Measurements from ENCODE around the gene POU1F1.
"Not testable (repeated sequence)": the region's sequence is repeated elsewhere in the genome, so short reads cannot be mapped to it uniquely, and the experiment has no call there.

Gene POU1F1

DNA sequence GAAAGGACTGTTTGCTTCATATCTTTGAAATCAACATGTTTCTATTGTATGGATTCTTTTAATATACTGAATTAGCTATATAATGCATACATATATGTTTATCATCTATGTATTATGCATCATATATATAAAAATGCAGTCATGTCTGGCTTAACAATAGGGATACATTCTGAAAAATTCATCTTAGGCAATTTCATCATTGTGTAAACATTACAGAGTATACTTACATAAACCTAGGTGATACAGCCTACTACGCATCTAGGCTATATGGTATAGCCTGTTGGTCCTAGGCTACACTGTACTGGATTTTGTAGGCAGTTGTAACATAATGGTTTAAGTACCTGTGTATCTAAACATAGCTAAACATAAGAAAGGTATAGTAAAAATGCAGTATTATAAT is 27.6 kb downstream of the POU1F1 start:
- H3K9ac ChIP-seq (ENCODE audit: low read length) = no peak overlapping the region
- H3K9me3 ChIP-seq (ENCODE audit: control insufficient read depth, low read length) = no peaks in the 10 kb centered on the region
- peaks cover 39% of the 10 kb centered on the region for H3K36me3 ChIP-seq (ENCODE audit: control insufficient read depth, insufficient read depth, low read length, severe bottlenecking)
- no peak for DNase-seq (ENCODE audit: low read depth)
- no peaks in the 10 kb centered on the region for H3K27me3 ChIP-seq (replicated peaks; ENCODE audit: control insufficient read depth, insufficient read depth, low read length)
- H3K4me3 ChIP-seq (ENCODE audit: low read length) = no peak overlapping the region
- peaks cover 27% of the 10 kb centered on the region for H3K4me1 ChIP-seq (ENCODE audit: control insufficient read depth, insufficient read depth, low read length)

DNA sequence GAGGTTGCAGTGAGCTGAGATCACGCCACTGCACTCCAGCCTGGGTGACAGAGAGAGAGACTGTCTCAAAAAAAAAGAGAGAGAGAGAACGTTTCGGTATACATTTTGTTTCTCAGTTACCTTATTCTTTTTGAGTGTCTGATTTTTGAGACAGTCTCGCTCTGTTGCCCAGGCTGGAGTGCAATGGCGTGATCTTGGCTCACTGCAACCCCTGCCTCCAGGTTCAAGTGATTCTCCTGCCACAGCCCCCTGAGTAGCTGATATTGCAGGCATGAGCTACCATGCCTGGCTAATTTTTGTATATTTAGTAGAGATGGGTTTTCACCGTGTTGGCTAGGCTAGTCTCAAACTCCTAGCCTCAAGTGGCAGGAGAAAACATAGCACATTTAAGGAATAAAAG is 28.2 kb downstream of the POU1F1 start:
- Histone ChIP-seq H3K4me1 (ENCODE audit: control insufficient read depth, insufficient read depth, low read length) (peaks cover 24% of the 10 kb centered on the region), H3K36me3 (ENCODE audit: control insufficient read depth, insufficient read depth, low read length, severe bottlenecking) (peaks cover 33% of the 10 kb centered on the region)
- H3K9me3 ChIP-seq (ENCODE audit: control insufficient read depth, low read length); H3K4me3 ChIP-seq (ENCODE audit: low read length); H3K9ac ChIP-seq (ENCODE audit: low read length); DNase-seq (ENCODE audit: low read depth); H3K27me3 ChIP-seq (replicated peaks; ENCODE audit: control insufficient read depth, insufficient read depth, low read length): not testable (repeated sequence)

DNA sequence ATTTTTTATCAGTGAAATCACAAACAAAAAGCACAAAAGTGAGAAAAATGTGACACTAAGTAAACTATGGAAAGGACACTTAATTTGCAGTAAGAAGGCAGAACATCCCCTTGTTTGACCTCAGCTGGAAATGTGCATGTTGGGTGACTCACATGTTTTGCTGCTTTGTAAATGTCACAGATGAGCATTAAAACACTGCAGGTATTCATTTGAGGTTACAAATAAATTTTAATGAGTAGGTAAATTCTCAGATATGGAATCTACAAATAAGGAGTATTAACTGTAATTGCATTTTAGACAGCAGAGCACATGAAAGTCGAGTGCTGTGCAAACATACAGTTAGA is 29.0 kb downstream of the POU1F1 start:
- H3K27me3 ChIP-seq (replicated peaks; ENCODE audit: control insufficient read depth, insufficient read depth, low read length) = no peaks in the 10 kb centered on the region
- H3K36me3 ChIP-seq (ENCODE audit: control insufficient read depth, insufficient read depth, low read length, severe bottlenecking) = peaks cover 31% of the 10 kb centered on the region
- no peak overlapping the region for H3K9ac ChIP-seq (ENCODE audit: low read length)
- H3K4me1 ChIP-seq (ENCODE audit: control insufficient read depth, insufficient read depth, low read length) = peaks cover 22% of the 10 kb centered on the region
- H3K4me3 ChIP-seq (ENCODE audit: low read length) = no peak overlapping the region
- DNase-seq (ENCODE audit: low read depth) = no peak
- no peaks in the 10 kb centered on the region for H3K9me3 ChIP-seq (ENCODE audit: control insufficient read depth, low read length)

DNA sequence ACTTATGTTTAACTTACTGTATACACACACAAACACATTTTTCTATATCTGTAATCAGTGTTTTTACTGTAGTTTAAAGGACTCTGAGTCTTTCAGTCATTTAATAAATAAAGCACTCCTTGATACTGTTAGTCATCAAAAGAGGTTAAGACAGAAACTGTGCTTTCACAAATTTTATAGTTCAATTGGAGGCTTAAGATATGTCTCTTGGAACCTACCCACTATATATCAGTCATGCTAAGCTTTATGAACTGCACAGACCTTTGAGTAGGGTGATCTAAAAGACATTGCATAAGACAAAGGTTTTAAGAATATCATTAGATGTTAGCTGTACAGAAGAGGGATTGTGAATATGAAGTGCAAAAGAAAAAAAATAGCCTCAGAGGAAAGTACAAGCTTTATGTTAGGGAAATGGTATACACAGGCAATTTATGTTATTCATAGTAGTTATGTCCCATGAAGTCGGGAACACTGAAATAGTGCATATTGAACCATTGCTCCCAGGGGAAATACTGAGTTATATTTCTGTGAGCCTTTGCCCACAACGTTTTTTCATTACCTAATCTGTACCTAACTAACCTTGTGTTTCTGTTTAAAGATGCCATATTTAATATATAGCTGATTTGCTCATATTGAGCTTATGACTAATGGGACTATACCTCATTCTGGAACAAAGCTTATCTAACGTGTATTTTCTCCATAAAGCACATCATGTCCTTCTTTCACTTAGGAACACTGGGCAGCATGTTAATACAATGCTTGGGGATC is 29.5 kb downstream of the POU1F1 start:
- no peak for DNase-seq (ENCODE audit: low read depth)
- H3K4me3 ChIP-seq (ENCODE audit: low read length) = no peak overlapping the region
- H3K9me3 ChIP-seq (ENCODE audit: control insufficient read depth, low read length) = no peaks in the 10 kb centered on the region

DNA sequence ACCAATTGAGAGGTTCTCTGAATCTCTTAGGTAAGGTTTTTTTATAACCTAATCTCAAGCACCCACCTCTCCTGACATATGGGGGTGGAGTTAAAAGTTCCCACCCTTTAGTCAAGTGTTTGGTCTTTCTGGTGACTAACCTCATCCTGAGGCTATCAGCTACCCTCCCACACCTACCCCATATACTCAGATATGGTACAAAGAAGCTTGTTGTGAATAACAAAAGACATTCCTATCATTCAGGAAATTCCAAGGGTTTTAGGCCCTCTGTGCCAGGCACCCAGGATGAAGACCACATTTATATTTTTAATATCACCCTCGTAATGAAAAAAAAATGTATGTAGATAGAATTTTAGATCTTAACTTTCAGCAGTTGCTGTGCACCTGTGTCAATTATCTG is 40.3 kb downstream of the POU1F1 start:
- peaks cover 6% of the 10 kb centered on the region for H3K4me1 ChIP-seq (ENCODE audit: control insufficient read depth, insufficient read depth, low read length)

More for the DNA sequence above, 29.5 kb downstream of the POU1F1 start:
- H3K36me3 ChIP-seq (ENCODE audit: control insufficient read depth, insufficient read depth, low read length, severe bottlenecking) = peaks cover 30% of the 10 kb centered on the region
- no peak overlapping the region for H3K9ac ChIP-seq (ENCODE audit: low read length)
- no peaks in the 10 kb centered on the region for H3K27me3 ChIP-seq (replicated peaks; ENCODE audit: control insufficient read depth, insufficient read depth, low read length)
- peaks cover 18% of the 10 kb centered on the region for H3K4me1 ChIP-seq (ENCODE audit: control insufficient read depth, insufficient read depth, low read length)

DNA sequence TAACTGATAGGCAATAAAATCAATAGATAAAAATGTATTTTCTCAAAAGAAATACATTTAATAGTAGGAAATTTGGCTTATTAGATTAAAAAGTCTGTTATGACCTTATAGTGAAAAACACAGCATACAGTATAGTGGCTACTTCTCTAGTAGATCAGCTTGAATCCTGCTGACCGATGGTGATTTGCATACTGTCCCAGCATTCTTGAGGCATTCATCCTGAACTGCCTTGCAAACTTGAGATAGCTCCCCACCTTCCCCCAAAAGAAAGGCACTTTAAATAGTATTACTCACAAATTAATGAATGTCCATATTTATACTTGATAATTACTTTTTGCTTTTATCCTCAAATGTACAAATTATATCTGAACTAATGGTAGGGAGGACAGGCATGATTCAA is 42.6 kb downstream of the POU1F1 start:
- no peaks in the 10 kb centered on the region for H3K27me3 ChIP-seq (replicated peaks; ENCODE audit: control insufficient read depth, insufficient read depth, low read length)
- H3K9me3 ChIP-seq (ENCODE audit: control insufficient read depth, low read length) = no peaks in the 10 kb centered on the region
- no peak overlapping the region for H3K4me3 ChIP-seq (ENCODE audit: low read length)
- no peak for DNase-seq (ENCODE audit: low read depth)
- peaks cover 7% of the 10 kb centered on the region for H3K36me3 ChIP-seq (ENCODE audit: control insufficient read depth, insufficient read depth, low read length, severe bottlenecking)
- H3K4me1 ChIP-seq (ENCODE audit: control insufficient read depth, insufficient read depth, low read length) = peaks cover 14% of the 10 kb centered on the region
- no peak overlapping the region for H3K9ac ChIP-seq (ENCODE audit: low read length)

More for the DNA sequence above, 40.3 kb downstream of the POU1F1 start:
- DNase-seq (ENCODE audit: low read depth) = no peak
- Histone ChIP-seq H3K4me3 (ENCODE audit: low read length) (no peak overlapping the region), H3K9me3 (ENCODE audit: control insufficient read depth, low read length) (no peaks in the 10 kb centered on the region), H3K36me3 (ENCODE audit: control insufficient read depth, insufficient read depth, low read length, severe bottlenecking) (peaks cover 15% of the 10 kb centered on the region), H3K27me3 (replicated peaks; ENCODE audit: control insufficient read depth, insufficient read depth, low read length) (no peaks in the 10 kb centered on the region), H3K9ac (ENCODE audit: low read length) (no peak overlapping the region)

DNA sequence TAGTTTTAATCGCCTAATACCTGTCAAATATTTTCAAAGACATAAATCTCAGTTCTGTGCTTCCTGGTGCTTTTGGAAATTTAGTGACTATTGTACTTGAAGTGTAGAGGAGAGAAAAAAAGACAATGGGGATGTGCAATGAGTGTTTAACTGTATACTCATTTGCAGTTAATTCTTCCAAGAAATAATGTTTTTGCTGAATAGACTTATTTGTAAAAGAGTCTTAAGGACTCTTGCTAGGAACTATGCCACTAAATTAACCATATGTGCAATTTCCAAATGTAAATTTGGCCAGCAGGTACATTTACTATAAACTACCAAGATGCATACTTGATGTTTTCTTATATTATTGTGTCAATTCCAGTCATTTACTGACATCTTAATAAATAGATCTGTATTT is 47.3 kb downstream of the POU1F1 start:
- peaks cover 34% of the 10 kb centered on the region for H3K4me1 ChIP-seq (ENCODE audit: control insufficient read depth, insufficient read depth, low read length)
- no peaks in the 10 kb centered on the region for H3K36me3 ChIP-seq (ENCODE audit: control insufficient read depth, insufficient read depth, low read length, severe bottlenecking)
- H3K9me3 ChIP-seq (ENCODE audit: control insufficient read depth, low read length) = no peaks in the 10 kb centered on the region
- H3K9ac ChIP-seq (ENCODE audit: low read length) = no peak overlapping the region
- peak overlapping the region; percentile 99 for H3K4me3 ChIP-seq (ENCODE audit: low read length)
- DNase-seq (ENCODE audit: low read depth) = no peak
- H3K27me3 ChIP-seq (replicated peaks; ENCODE audit: control insufficient read depth, insufficient read depth, low read length) = no peaks in the 10 kb centered on the region

DNA sequence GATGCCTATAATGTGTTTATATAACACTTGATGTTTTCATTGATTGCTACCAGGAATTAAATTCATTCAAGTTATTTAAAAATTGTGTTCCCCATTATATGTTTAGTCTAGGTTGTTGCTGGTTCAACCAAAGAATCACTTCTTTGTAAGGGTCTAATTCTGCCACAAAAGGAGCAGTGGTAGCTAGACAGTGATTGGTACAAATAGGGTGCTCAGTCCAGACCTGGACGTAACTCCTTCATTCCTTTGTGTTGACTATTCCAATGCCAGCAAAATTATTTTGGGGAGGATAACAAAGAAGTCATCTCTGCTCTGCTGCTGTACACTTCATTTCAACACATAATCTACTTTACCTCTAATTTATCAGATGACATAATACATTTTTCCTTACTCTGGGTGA is 48.1 kb downstream of the POU1F1 start:
- Histone ChIP-seq H3K4me1 (ENCODE audit: control insufficient read depth, insufficient read depth, low read length) (peaks cover 34% of the 10 kb centered on the region), H3K9ac (ENCODE audit: low read length) (peak overlapping the region; percentile 93), H3K9me3 (ENCODE audit: control insufficient read depth, low read length) (no peaks in the 10 kb centered on the region), H3K4me3 (ENCODE audit: low read length) (peak overlapping the region; percentile 99), H3K36me3 (ENCODE audit: control insufficient read depth, insufficient read depth, low read length, severe bottlenecking) (no peaks in the 10 kb centered on the region), H3K27me3 (replicated peaks; ENCODE audit: control insufficient read depth, insufficient read depth, low read length) (no peaks in the 10 kb centered on the region)
- peak; percentile 64 for DNase-seq (ENCODE audit: low read depth)

DNA sequence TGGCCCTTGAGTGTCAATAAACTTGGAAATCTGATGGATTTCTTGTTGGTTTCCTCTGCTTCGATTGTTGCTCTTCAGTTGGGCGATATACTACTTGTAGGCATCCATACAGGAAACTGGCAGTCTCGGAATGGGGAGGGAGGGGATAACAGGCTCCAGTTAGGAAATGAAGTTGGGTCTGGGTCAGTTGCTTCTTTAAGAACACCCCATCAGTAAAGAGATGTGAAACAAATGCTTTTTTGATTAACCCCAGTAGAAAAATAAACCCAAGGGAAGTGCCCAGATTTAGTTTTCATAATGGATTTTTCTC is 48.6 kb downstream of the POU1F1 start:
- Histone ChIP-seq H3K9me3 (ENCODE audit: control insufficient read depth, low read length) (no peaks in the 10 kb centered on the region), H3K4me1 (ENCODE audit: control insufficient read depth, insufficient read depth, low read length) (peaks cover 33% of the 10 kb centered on the region), H3K36me3 (ENCODE audit: control insufficient read depth, insufficient read depth, low read length, severe bottlenecking) (no peaks in the 10 kb centered on the region), H3K27me3 (replicated peaks; ENCODE audit: control insufficient read depth, insufficient read depth, low read length) (no peaks in the 10 kb centered on the region), H3K4me3 (ENCODE audit: low read length) (peak overlapping the region; percentile 99), H3K9ac (ENCODE audit: low read length) (peak overlapping the region; percentile 93)
- peak; percentile 49 for DNase-seq (ENCODE audit: low read depth)

DNA sequence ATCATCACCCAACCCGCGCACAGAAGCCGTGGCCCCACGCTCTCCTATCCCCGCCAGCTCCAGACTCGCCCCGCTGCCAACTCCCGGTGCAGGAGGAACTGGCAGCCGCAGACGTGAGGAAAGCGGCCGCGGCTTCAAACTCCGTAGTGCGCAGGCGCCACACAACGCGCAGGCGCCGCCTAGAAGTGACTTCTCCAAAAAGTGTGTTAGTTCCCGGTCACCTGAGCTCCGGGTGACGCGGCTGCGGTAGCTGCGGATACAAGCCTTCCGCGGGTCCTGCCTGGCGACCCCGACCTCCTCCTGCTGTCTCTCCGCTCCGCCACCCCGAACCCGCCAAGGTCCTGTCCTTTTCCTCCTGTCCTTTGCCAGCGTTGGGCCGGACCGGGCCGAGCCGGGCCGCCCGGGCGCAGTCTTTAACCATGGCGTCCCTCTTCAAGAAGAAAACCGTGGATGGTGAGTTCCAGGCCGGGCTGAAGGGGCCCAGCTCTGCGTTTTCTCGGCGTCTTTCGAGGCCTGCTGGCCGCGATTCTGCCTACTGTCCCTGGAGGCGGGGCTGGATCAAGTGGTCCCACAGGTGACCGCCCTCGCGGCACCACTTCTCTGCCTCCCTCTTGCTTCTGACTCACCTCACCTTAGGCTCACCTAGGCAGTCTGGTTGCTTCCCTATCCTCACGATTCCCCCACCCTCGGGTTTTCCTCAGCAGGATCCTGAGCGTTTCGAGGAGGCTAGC is 49.1 kb downstream of the POU1F1 start, which contains the start of gene CHMP2B:
Gene CHMP2B (plus strand): TSS at position 206 of the 731 bp plus-strand sequence. CDS start 214 bp downstream, at position 420.
- H3K9ac ChIP-seq (ENCODE audit: low read length) = peak within 1 kb of the TSS; percentile 93
- peaks cover 28% of the 10 kb centered on the region for H3K4me1 ChIP-seq (ENCODE audit: control insufficient read depth, insufficient read depth, low read length)
- H3K9me3 ChIP-seq (ENCODE audit: control insufficient read depth, low read length) = no peaks in the 10 kb centered on the region
- H3K27me3 ChIP-seq (replicated peaks; ENCODE audit: control insufficient read depth, insufficient read depth, low read length) = no peaks in the 10 kb centered on the region
- H3K4me3 ChIP-seq (ENCODE audit: low read length) = peak within 1 kb of the TSS; percentile 99
- no peaks in the 10 kb centered on the region for H3K36me3 ChIP-seq (ENCODE audit: control insufficient read depth, insufficient read depth, low read length, severe bottlenecking)
- DNase-seq (ENCODE audit: low read depth) = peak; percentile 97

DNA sequence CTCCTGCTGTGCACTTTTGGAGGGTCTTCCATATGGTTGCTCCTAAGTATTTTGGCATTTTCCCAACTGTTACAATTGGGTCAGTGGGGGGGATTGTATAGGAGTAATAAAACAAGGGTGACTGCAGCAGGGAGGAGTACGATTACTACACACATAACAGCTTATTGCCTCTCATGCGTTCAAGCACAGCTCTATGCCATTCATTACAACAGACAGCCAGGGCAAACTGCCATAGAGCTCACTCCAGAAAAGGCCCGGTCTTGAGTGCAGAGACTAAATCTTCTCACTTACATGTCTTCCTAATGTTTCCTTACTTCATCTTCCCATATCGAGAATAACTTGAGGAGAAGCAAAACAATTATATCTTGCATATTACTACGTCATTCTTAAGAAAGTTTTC is 50.7 kb downstream of the POU1F1 start:
- Histone ChIP-seq H3K4me1 (ENCODE audit: control insufficient read depth, insufficient read depth, low read length) (peaks cover 28% of the 10 kb centered on the region), H3K36me3 (ENCODE audit: control insufficient read depth, insufficient read depth, low read length, severe bottlenecking) (no peaks in the 10 kb centered on the region), H3K27me3 (replicated peaks; ENCODE audit: control insufficient read depth, insufficient read depth, low read length) (no peaks in the 10 kb centered on the region), H3K4me3 (ENCODE audit: low read length) (peak overlapping the region; percentile 99), H3K9ac (ENCODE audit: low read length) (peak overlapping the region; percentile 93), H3K9me3 (ENCODE audit: control insufficient read depth, low read length) (no peaks in the 10 kb centered on the region)
- DNase-seq (ENCODE audit: low read depth) = no peak

Measured in adipocyte (in vitro differentiated cells).